GM12865 (cell line): ENCODE results near the gene ACAP1.

Experiments used
- DNase-seq: peaks from one replicate; pipeline ENCODE4 v3.0.0; 2010; ENCODE audit warnings: low read depth
- H3K4me3 ChIP-seq: 2 replicates; pipeline ENCODE4 v1.5.1; 2011; ENCODE audit warnings: mild to moderate bottlenecking, low read depth, low read length, control low read depth
- TF ChIP-seq, protein P1 (sequence below): IDR thresholded peaks from 2 replicates; pipeline ENCODE4 v1.5.1; 2011; ENCODE audit warnings: low read length, control low read depth, low read depth, inconsistent platforms; ENCODE audit not compliant: insufficient read depth; ENCODE audit errors: missing control alignments

Gene ACAP1

DNA sequence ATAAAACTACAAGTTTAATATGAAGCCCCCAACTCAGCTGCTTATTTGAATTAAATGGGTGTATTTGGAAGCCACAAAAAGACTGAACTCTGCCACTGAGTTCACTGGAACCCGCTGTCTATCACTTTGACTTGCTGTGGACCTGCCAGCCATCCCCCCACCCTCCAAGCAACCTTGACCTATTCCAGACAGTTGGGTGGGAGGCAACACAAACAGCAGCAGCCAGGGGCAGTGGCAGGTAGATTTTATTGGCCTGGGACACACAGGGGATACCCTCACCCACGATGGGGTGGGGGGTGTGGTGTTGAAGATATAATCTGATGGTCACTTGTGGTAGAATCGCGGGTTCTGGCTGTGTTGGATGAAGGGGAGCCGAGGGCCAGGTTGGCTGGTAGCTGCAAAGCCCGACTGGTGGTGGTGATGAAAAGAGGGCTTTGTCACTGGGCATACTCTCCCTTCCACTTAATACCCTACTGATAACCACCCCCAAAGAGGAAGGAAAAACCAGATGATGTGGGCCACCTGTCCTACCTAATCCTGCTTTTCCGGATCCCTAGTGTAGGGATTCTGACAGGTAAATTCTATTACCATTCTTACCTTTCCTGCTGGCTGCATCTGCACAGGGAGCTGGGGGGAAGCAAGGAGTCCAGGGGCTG lies 23.8 kb upstream of the ACAP1 start:
- no peak for DNase-seq
- H3K4me3 ChIP-seq = no peak overlapping the region
- TF ChIP-seq, protein P1, sequence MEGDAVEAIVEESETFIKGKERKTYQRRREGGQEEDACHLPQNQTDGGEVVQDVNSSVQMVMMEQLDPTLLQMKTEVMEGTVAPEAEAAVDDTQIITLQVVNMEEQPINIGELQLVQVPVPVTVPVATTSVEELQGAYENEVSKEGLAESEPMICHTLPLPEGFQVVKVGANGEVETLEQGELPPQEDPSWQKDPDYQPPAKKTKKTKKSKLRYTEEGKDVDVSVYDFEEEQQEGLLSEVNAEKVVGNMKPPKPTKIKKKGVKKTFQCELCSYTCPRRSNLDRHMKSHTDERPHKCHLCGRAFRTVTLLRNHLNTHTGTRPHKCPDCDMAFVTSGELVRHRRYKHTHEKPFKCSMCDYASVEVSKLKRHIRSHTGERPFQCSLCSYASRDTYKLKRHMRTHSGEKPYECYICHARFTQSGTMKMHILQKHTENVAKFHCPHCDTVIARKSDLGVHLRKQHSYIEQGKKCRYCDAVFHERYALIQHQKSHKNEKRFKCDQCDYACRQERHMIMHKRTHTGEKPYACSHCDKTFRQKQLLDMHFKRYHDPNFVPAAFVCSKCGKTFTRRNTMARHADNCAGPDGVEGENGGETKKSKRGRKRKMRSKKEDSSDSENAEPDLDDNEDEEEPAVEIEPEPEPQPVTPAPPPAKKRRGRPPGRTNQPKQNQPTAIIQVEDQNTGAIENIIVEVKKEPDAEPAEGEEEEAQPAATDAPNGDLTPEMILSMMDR = no peak

DNA sequence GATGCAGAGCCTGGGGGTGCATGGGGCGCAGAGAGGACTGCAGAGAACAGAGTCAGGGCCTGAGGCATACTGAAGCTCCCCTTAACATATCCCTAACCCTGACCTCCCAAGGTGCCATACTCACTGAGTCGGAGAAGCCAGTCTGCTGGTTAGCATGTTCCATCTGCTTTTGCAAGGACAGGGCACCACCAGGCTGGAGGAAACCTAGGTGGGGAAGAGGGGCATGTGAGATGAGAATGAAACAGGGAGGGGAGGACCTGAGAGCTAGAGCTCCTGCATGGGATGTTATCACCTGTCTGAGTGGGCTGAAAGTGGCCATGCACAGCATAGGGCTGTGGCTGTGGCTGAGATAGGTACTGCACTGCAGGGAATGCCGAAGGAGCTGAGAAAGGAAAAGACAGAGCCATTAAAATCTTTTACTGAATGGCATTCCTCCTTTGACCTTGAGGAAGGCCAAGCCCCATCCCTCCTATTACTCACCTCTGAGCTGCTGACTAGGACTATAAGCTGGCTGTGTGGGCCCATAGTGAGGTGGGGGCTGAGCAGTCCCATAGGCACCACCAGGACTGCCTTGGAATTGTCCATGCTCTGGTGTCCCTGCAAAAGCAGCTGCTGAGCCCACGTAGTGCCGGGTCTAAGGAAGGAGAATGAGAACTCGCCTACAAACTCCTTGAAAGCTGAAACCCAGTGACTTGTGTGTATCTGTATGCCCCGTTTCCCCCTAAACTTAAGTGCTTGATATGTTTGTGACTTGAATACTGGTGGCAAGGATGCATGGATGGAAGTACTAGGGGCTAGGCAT lies 23.0 kb upstream of the ACAP1 start:
- no peak overlapping the region for H3K4me3 ChIP-seq
- TF ChIP-seq, protein P1 = no peak
- peak; percentile 57 for DNase-seq

DNA sequence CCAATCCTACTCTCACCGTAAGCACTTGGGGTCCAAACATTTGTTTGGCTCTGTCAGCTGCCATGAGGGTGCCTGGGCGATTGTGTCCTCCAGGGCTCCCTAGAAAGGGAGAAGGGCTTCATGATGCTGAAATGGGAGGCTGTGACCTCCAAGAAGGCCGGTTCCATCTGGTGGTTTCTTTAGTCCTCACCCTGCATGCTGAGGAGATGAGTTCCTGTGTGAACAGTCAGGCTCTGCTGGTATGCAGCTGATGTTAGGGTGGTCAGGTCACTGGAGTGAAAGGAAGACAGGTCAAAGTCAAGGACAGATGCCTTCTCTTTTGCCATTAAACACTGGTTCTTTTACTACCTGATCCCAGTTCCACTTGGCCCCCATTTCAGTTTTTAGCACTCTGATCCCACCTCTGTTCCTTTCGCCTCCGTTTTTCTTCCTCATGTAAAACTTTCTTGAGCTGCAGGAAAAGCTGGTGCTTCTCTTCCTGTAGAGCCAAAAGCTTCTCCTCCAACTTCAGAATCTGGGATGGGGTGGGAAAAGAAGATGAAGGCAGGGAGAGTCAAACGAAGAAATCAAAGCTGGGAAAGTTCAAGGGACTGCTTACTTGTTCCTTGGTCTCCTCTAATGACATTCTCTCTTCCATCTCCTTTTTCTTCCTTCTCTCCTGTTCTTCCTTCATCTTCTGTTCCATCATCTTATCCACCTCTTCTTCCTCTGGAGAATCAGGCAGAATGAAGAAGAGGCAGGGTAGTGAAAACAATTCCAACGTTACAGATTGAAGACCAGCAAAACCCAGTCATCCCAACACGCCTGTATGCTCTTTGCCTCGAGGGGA lies 22.2 kb upstream of the ACAP1 start:
- TF ChIP-seq, protein P1 = no peak
- peak; percentile 47 for DNase-seq
- H3K4me3 ChIP-seq = peak overlapping the region; percentile 64

DNA sequence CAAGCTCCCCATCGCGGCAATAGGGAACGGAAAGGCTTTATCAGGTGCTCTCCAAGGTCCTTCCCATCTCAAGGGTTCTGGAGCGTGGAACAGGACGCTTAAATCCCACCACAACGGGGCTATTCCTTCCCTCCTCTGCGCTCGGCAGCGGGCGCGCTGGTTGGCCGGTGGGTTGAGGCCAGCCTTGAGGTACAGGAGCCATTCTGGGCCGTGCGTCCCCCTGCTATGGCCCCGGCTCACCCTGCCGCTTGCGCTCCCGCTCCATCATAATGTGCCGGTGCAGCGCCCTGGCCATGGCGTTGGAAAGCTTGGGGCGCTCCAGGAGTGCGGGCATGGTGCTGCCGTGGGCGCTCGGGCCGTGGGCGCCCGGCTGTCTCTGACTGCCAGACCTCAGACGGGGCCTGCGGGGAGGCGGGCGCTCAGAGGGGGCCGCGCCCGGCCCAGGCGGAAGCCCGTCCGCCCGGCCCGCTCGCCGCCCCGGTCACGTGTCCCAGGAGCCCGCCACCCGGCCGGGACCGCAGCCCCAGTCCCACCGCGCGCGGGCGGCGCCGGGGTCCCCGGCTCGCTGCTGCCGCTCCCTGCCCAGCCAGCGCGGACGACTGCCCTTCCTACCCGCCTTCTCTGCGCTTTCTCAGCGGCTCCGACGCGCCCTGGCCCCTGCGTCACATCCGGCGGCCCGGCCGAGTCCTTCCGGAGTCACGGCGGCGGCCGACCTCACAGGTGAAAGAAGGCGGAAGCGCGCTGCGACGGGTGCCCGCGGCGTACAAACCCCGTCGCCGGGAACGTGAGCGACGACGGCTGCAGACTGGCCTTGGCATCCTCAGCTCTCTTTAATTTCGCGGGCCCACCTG lies 21.4 kb upstream of the ACAP1 start, which contains the start of gene GPS2:
Gene GPS2 (minus strand): TSS at position 642 of the 851 bp plus-strand sequence. CDS start 308 bp downstream, at position 334.
- peak within 1 kb of the TSS; percentile 64 for H3K4me3 ChIP-seq
- peak; percentile 93 for DNase-seq
- TF ChIP-seq, protein P1 = no peak

DNA sequence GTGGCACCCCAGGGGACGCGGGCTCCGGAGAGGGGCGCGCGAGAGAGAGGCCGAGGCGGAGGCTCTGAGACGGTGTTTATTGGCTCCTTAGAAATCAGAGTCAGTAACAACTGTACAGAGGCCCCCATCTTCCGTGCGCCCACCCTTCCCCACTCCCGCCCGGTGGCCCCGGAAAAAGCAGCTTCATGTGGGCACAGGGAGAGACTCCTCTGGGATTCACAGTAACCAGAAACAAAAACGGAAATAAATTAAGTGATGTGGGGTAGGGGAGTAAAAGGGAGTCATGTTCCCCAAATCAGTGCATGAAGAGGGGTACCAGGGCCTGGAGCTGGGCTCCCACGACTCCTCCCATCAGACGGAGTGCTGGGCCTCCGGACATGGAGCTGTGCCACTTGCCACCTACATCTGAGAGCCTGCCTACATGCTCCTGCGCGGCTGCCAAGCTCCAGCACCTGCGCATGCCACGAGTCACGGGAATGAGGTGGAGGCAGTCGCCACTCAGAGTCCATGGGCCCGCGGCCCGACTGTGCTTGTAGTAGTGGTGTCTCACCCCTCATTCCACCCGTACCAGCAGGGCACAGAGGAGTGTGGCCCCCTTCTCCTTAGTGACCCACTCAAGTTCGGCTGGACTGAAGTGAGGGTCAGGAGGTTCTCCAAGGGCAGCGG lies 20.6 kb upstream of the ACAP1 start:
- DNase-seq = no peak
- H3K4me3 ChIP-seq = peak overlapping the region; percentile 64
- TF ChIP-seq, protein P1 = no peak
